VCaP (cell line): Measurements from ENCODE around the gene KLHL33.

Experiments used
- H3K27ac ChIP-seq: fragments of 450-650 bp; 2 replicates; pipeline ENCODE4 v1.5.1; 2017
- TF ChIP-seq, protein P1 (sequence below): fragments of 450-650 bp; conservative IDR thresholded peaks from 2 replicates; pipeline ENCODE4 v1.5.1; 2017; ENCODE audit warnings: mild to moderate bottlenecking, moderate library complexity

KLHL33 gene, protein sequence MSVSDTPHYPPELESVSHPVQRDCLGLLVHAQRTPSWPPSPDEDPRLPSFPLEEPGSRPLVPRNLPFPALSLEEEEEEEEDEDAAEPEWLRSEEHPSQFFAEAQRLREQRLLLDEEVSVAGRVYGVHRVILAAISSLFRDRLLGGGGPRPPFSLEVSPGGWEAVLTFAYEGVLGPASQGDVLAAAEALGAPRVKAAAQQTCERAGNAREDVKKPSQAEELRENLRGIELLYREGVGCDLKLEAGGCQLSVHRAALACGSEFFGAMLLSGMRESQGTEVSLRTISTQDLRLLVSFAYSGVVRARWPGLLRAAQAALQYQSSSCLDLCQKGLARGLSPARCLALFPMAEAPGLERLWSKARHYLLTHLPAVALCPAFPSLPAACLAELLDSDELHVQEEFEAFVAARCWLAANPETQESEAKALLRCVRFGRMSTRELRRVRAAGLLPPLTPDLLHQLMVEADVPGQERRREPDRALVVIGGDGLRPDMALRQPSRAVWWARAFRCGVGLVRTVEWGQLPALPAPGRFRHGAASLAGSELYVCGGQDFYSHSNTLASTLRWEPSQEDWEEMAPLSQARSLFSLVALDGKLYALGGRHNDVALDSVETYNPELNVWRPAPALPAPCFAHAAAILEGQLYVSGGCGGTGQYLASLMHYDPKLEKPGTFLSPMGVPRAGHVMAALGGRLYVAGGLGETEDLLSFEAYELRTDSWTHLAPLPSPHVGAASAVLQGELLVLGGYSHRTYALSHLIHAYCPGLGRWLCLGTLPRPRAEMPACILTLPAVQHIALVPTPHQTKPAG

DNA sequence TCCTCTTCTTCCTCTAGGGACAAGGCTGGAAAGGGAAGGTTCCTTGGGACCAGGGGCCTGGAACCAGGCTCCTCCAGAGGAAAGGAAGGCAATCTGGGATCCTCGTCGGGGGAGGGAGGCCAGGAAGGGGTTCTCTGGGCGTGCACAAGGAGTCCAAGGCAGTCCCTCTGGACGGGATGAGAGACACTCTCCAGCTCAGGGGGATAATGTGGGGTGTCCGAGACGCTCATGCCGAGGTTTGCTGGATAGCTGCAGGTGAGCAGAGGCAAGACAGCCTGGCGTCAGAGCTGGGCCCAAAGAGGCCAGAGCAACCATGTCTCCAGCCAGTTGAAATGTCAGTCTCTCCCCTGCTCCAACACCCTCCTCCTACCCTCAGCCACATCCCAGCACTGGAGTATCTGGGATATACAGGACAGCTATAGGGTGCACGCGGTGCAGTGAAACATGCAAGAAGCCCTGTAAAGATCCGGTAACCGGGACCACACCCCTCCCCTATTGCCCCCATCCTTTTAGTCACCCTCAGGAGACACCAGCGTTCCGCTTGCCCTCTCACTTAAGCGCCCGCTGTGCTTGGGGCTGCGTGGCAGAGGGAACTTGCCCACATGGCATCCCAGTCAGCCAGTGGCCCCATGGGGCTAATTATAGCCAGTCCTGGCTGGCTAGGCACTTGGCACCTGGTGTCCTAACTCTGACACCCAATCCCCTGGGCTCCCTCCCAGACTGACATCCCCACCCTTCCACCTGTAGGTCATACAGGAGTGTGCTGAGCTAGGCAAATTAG, at the start of gene KLHL33:
TSS of gene KLHL33 (minus strand) at position 585 of the 781 bp plus-strand sequence. CDS start at position 230, 355 bp downstream.
- TF ChIP-seq, protein P1, sequence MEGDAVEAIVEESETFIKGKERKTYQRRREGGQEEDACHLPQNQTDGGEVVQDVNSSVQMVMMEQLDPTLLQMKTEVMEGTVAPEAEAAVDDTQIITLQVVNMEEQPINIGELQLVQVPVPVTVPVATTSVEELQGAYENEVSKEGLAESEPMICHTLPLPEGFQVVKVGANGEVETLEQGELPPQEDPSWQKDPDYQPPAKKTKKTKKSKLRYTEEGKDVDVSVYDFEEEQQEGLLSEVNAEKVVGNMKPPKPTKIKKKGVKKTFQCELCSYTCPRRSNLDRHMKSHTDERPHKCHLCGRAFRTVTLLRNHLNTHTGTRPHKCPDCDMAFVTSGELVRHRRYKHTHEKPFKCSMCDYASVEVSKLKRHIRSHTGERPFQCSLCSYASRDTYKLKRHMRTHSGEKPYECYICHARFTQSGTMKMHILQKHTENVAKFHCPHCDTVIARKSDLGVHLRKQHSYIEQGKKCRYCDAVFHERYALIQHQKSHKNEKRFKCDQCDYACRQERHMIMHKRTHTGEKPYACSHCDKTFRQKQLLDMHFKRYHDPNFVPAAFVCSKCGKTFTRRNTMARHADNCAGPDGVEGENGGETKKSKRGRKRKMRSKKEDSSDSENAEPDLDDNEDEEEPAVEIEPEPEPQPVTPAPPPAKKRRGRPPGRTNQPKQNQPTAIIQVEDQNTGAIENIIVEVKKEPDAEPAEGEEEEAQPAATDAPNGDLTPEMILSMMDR = no peak
- no peak within 1 kb of the TSS for H3K27ac ChIP-seq

DNA sequence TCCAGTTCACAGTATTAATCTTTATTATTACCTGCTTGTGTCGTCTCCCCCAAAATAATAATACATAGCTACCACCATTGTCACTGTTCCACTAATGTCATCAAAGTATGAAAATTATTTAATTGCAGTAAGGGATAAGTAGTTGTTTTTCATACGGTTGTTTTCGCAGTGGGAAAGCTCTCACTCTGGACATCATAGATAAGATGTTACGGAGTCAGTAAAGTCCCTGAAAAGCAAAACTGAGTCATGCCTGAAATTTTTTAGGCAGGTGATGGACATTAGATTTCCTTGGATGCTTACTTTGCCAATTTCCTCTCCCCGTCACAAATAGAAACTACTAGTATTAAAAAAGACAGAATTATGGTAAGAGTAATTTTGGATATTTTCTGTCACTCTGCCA, 46.4 kb upstream of the KLHL33 start:
- TF ChIP-seq, protein P1 = no peak
- H3K27ac ChIP-seq = no peak overlapping the region

DNA sequence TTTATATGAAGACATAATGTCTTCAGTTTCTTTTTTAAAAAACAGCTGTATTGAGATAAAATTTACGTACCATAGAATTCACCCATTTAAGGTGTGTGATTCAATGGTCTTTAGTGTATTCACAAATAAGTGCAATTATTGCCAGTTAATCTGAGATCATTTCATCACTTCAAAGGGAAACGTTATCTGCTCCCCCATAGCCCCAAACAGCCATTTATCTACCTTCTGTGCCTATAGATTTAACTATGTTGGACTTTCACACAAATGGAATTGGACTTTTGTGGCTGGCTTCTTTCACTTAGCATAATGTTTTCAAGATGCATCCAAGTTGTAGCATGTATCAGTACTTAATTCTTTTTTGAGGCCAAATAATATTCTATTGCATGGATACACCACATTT, 42.9 kb upstream of the KLHL33 start:
- no peak overlapping the region for H3K27ac ChIP-seq

DNA sequence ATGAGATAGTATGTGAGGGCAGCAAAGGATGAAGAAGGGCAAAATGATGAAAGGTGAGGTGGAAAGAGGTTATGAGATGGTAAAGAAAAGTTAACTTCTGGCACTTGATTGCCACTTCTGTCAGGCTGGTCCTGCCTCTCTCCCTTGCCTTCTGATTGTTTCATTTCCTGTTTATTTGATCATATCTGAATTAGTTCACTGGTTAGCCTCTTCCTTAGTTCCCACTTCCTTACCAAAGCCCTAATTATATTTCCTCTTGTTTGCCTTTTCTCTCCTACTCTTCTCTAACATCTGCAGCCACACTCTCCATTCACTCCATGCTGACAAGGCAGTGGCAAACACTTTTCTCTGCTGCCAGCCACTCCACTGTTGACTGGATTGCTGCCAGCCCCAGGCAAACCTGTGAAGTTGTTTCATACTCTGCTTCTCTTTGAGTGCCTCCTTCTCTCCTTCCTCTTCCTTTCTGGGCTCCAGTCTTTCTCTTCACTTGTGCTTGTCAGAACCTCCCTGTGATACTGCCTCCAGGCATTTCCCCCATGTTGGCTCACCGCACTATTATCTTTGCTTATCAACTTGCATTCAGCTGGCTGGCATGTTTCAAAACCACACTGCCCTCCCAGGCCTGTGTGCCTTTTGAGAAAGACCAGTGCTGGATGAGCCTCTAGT, 41.4 kb upstream of the KLHL33 start:
- peak overlapping the region; percentile 63 for H3K27ac ChIP-seq
- TF ChIP-seq, protein P1 = no peak

More for the DNA sequence above, 42.9 kb upstream of the KLHL33 start:
- TF ChIP-seq, protein P1 = no peak

DNA sequence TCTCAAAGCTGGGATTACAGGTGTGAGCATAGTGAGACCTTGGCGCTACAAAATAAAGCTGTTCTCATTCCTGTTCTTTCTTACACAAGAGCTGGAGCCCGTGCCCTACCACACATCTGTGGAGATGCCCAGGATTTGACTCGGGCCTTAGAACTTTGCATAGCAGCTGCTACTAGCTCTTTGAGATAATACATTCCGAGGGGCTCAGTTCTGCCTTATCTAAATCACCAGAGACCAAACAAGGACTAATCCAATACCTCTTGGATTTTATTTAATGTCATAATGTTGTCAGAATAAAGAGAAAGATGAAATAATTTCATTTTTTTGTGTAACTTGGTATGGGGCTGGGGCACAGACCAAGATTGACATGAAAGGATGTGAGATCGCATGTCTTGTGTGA, 40.8 kb upstream of the KLHL33 start:
- TF ChIP-seq, protein P1 = no peak
- H3K27ac ChIP-seq = peak overlapping the region; percentile 63

DNA sequence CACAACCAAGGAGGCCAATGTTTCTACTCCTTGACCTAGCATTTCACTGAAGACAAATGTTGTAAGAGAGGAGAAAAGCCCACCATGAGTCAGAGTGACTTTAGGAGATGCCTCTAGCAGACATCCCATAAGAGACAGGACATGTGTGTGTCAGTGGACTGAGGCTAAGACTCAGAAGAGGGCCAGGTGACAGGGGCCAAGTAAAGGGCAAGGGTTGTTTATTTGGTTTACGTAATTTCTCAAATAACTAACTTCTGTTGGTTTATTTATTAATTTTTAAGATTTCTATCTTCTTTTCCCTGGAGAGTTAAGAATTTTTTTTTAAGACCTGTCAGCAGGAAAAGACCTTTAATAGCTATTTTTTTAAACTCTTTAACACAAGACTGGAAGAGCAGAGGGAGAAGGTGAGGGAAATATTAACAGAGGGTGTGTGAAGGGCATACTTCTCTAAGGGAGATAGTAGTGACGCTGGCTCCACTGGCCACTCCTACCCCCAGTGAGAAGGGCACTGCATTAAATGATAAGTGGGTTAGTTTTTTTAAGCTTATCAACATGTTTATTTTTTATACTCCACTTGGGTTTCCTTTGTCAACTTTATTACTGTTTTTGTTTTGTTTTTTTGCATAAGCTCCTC, 36.7 kb upstream of the KLHL33 start:
- H3K27ac ChIP-seq = no peak overlapping the region
- TF ChIP-seq, protein P1 = no peak
